T47D (cell line): Measurements from ENCODE around the gene CNFN.

ENCODE experiments used
- DNase-seq, 2 experiments: peaks; one replicate each; pipeline versions ENCODE4 v3.0.0 to v3.0.0-alpha.2; 2011 to 2012; ENCODE audit warnings: low read depth in 1 of 2, low spot score in 1 of 2
- JUND ChIP-seq: IDR thresholded peaks from 2 replicates; pipeline ENCODE4 v1.6.1; 2012; ENCODE audit warnings: low read depth
- in situ Hi-C: cut with HindIII; loops from 2 replicates; pipeline ENCODE4 v1.10.0; 2016; ENCODE audit warnings: low sequenced_read_pairs, low pct_unique_long_range_greater_than_20kb

The CNFN gene

DNA sequence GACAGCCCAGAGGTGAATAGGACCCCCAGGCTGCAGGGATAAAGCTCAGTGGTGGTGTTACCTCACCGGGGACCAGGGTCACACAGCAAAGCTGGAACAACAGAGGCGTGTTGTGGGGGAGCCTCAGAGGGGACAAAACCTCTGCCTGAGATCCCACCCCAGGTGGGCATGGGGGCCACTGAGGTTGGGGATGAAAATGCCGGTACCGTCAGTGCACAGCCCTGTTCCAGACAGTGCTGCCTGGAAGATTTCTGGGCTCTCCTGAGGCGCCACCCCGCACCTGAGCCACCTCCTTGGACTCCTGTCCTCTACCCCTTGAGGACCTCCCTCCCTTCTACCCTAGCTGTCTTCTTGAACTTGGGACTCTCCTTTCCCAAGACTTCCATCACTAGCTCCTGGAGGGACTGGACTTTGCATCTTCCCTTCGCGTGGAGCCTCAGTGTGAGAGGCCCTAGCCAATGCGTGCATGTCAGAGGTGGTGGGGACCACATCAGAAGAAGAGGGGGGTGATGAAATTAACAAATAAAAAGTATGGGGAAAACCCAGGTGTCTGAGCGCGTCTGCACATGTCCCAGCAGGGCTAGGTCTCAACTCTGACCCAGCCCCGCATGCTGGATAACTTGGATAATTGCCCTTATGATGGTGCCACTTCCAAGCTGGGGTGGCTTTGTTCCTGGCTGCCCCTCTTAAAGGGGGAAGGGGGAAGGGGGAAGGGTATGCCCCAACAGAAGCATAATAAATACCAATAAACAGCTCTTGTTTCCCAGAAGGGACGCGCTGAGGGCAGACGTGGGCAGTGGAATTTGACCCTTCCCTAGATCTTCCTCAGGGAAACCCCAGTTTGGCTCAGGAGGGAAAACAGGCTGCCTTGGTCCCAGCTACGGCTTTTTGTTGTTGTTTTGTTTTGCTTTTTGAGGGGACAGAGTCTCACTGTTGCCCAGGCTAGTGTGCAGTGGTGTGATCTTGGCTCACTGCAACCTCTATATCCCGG, 11.6 kb downstream of the CNFN start:
- in situ Hi-C loops, result no loop called here
- TF ChIP-seq JUND, result no peak
- no peak for DNase-seq

DNA sequence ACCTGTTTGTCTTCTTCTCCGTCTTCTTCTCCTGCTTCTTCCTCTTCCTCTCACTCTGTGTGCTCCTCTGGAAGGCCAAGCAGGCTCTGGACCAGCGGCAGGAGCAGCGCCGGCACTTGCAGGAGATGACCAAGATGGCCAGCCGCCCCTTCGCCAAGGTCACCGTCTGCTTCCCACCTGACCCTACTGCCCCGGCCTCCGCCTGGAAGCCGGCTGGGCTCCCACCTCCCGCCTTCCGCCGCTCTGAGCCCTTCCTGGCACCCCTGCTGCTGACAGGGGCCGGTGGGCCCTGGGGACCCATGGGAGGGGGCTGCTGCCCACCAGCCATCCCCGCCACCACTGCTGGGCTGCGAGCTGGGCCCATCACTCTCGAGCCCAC, 13.9 kb downstream of the CNFN start:
- DNase-seq, result no peak
- no peak for TF ChIP-seq JUND
- in situ Hi-C loops, result no loop called here

DNA sequence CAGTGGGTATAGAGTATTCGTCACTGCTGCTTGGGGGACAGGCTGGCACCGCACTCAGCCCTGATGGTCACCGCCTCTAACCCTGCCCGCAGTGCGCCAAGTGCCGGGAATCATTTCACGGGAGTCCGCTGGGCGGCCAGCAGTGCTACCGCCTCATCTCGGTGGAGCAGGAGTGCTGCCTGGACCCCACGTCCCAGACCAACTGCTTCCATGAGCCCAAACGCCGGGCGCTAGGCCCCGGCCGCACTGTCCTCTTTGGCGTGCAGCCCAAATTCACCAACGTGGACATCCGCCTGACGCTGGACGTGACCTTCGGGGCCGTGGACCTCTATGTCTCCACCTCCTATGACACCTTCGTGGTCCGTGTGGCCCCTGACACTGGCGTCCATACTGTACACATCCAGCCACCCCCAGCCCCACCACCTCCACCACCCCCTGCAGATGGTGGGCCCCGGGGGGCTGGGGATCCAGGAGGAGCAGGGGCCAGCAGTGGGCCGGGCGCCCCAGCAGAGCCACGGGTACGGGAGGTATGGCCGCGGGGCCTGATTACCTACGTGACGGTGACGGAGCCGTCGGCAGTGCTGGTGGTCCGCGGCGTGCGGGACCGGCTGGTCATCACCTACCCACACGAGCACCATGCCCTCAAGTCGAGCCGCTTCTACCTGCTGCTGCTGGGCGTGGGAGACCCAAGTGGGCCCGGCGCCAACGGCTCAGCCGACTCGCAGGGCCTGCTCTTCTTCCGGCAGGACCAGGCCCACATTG, 14.5 kb downstream of the CNFN start:
- no peak for DNase-seq
- in situ Hi-C loops, result no loop called here
- TF ChIP-seq JUND, result no peak

DNA sequence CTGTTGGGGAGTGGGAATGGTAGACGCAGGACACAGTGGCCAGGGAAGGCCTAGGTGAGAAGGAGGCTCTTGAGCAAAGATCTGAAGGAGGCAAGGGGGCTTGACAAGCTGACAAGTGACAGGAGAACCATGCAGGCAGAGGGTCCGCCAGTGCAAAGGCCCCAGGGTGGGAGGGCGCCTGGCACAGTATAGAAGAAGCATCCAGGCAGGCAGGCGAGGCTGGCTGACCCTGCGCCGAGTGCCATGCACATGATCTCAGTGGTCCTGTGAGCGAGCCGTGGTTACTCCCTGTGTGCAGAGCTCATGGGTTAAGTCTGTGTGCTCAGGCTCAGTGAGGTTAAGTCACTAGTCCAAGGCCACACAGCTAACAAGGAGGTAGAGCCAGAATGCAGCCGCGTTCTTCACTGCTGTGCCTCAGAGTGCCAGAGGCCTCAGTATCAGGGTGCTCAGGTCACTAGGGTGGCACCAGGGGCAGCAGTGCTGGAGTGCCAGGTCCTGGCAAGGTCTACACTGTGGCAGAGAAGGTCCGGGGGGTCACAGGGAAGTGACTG, 15.2 kb downstream of the CNFN start:
- DNase-seq, result no peak
- in situ Hi-C loops, result no loop called here
- no peak for TF ChIP-seq JUND

DNA sequence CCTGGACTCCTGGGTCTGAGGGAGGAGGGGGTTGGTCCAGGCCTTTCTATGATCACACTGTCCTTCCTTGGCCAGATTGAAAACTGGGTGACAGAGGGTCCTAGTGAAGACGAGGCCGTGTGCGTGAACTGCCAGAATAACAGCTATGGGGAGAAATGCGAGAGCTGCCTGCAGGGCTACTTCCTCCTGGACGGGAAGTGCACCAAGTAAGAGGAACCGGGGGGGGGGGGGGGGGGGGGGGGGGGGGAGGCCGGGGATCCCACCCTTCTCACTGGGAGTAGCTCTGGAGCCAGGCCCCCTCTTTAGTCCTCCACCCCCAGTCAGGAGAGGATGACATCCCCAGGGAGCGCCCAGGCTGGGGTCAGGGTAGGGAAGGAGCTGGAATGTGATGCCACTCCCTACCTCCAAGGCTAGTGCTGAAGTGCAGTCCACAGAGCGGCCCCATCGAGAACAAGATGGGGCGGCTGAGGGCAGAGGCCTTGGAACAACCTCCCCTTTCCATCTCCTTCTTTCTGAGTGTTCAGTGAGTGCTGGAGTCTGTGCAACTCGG, 19.4 kb downstream of the CNFN start:
- in situ Hi-C loops, result no loop called here
- DNase-seq, result no peak
- no peak for TF ChIP-seq JUND

DNA sequence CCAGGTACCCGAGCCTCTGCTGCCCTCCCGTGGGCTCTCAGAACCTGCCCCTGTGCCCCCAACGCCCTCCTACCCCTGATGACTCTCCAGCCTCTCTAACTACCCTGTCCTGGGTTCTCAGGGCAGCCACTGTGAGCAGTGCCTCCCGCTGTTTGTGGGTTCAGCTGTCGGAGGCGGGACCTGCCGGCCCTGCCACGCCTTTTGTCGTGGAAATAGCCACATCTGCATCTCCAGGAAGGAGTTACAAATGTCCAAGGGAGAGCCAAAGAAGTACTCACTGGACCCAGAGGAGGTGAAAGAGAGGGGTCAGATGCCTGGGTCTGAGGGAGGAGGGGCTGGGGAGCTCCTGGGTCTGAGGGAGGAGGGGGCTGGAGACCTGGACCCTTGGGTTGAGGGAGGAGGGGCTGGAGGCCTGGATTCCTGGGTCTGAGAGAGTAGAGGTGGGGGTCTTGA, 20.0 kb downstream of the CNFN start:
- in situ Hi-C loops, result no loop called here

DNA sequence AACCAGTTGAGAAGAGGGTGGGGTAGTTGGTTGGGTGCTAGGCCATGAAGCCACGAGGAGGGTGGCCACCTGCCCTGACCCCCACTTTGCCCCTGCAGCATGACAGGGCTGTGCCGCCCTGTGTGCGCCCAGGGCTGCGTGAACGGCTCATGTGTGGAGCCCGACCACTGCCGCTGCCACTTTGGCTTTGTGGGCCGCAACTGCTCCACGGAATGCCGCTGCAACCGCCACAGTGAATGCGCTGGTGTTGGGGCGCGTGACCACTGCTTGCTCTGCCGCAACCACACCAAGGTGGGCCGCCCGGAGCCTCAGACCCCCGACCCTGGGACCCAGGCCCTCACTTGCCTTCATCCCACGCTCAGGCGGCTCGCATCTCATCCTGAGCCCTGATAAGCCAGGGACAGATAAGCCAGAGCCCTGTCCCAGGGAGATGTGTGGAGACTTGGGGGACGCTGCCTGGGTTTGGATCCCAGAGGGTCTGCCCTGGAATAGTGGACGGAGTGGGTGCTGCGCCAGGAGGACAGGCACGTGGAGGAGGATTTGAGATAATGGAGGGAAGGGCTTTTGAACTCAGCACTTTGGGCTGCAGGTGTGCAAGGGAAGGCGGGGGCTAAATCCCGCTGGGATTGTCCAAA, 20.5 kb downstream of the CNFN start:
- no peak for TF ChIP-seq JUND
- in situ Hi-C loops, result no loop called here
- DNase-seq, result no peak

More for the DNA sequence above, 20.0 kb downstream of the CNFN start:
- TF ChIP-seq JUND, result no peak
- DNase-seq, result no peak

DNA sequence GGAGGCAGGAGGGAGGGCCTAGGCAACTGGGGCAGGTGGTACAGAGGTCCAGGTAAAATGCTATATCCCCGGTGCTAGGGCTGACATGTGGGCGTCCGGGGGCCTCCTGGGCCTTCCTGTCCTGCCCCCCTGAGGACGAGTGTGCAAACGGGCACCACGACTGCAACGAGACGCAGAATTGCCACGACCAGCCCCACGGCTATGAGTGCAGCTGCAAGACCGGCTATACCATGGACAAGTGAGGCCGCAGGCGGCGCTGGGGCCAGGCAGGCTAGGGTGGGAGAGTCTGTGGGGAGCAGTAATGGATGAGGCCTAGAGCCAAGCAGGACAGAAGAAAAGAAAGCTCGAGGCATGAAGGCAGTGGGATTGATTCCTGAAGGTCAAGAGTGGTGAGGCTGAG, 21.3 kb downstream of the CNFN start:
- no peak for TF ChIP-seq JUND
- no peak for DNase-seq
- in situ Hi-C loops, result no loop called here

DNA sequence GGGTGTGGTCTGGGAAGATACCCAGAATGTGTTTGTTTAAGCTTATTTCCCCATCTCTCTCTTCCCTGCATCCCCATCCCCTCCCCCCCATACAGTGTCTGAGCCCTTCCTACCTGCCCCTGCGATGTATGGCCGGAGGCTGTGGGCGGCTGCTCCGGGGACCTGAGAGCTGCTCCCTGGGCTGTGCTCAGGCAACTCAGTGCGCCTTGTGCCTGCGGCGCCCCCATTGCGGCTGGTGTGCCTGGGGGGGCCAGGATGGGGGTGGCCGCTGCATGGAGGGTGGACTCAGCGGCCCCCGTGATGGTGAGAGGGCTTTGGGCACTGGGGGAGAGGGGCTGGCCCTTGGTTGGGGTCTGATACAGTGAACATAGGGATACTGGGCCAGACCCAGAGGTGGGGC, 21.7 kb downstream of the CNFN start:
- DNase-seq, result no peak
- TF ChIP-seq JUND, result no peak
- in situ Hi-C loops, result no loop called here

DNA sequence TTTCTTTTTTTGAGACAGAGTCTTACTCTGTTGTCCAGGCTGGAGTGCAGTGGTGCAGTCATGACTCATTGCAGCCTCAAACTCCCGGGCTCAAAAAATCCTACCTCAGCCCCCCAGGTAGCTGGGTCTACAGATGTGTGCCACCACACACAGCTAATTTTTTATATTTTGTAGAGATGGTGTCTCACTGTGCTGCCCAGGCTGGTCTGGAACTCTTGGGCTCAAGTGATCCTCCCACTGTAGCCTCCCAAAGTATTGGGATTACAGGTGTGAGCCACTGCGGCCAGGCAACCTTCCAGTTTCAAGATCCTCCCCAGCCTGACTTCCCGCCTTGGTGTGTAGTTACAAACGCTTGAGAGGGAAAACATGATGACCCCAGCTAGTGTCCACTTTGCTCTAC, 22.2 kb downstream of the CNFN start:
- DNase-seq, result no peak
- in situ Hi-C loops, result no loop called here

DNA sequence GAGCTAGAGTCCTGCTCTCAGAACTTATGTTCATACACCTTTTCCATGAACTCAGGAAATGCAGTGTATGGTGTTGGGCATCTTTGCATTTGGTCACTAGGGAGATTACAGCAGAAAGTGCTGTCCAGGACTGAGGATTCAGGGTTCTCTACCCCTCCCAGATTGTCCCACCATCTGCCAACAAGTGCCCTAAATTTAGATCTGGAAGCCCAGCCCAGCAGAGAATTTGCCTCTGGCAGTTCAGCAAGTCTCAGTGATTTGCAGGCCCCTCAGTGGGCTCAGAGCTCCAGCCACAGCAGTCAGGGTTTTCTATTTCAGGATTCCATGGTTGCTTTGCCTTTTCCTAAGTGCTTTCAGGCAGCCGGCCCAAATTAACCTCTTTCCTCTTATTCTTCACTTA, 23.4 kb downstream of the CNFN start:
- in situ Hi-C loops, result no loop called here
- DNase-seq, result no peak
- no peak for TF ChIP-seq JUND

More for the DNA sequence above, 22.2 kb downstream of the CNFN start:
- TF ChIP-seq JUND, result no peak
